A549 (cell line): ENCODE data around the gene TRIM26.

Experiments used
- CBX2 ChIP-seq: fragments of 200-600 bp; sonication (generic); IDR thresholded peaks from 2 replicates; pipeline ENCODE4 v1.6.1; 2016; ENCODE audit warnings: low read depth, mild to moderate bottlenecking, borderline replicate concordance
- CHD2 ChIP-seq: fragments of 150-350 bp; IDR thresholded peaks from 2 replicates; pipeline ENCODE4 v1.6.1; 2014; ENCODE audit warnings: low read length; ENCODE audit not compliant: partially characterized antibody
- EP300 ChIP-seq, 2 experiments: fragments of >200 bp; sonication (Bioruptor Twin); formaldehyde crosslinking; IDR thresholded peaks; 2 replicates in 1 of 2; 3 replicates in 1 of 2; pipeline ENCODE4 v1.6.1; 2016 to 2017
- ESRRA ChIP-seq: fragments of 150-350 bp; IDR thresholded peaks from 2 replicates; pipeline ENCODE4 v1.6.1; 2014; ENCODE audit warnings: mild to moderate bottlenecking, low read length, borderline replicate concordance
- KDM1A ChIP-seq: fragments of 200-600 bp; sonication (generic); IDR thresholded peaks from 2 replicates; pipeline ENCODE4 v1.6.1; 2016; ENCODE audit warnings: low read depth, mild to moderate bottlenecking
- MAZ ChIP-seq: fragments of 150-350 bp; IDR thresholded peaks from 2 replicates; pipeline ENCODE4 v1.6.1; 2014; ENCODE audit warnings: antibody characterized with exemption, low read depth, low read length, borderline replicate concordance
- MYC ChIP-seq: IDR thresholded peaks from 2 replicates; pipeline ENCODE4 v1.6.1; 2012; ENCODE audit warnings: mild to moderate bottlenecking, inconsistent platforms, low read length, improper control_type of control experiment, borderline replicate concordance
- POLR2A ChIP-seq: IDR thresholded peaks from 2 replicates; pipeline ENCODE4 v1.6.1; 2012; ENCODE audit warnings: mild to moderate bottlenecking, low read length
- RFX5 ChIP-seq: fragments of 450-650 bp; IDR thresholded peaks from 2 replicates; pipeline ENCODE4 v1.7.1; 2014; ENCODE audit warnings: antibody characterized with exemption, mild to moderate bottlenecking, moderate library complexity
- ZSCAN20 ChIP-seq: fragments of 250-450 bp; sonication (Bioruptor Pico); IDR thresholded peaks from 2 replicates; pipeline ENCODE4 v1.8.0; 2022; ENCODE audit warnings: mild to moderate bottlenecking, moderate library complexity
- TF ChIP-seq, protein P1 (sequence below): fragments of >200 bp; sonication (Bioruptor Twin); formaldehyde crosslinking; IDR thresholded peaks from 3 replicates; pipeline ENCODE4 v1.5.1; 2016
- TF ChIP-seq, protein P2 (sequence below): fragments of 250-450 bp; sonication (Bioruptor Pico); IDR thresholded peaks from 2 replicates; pipeline ENCODE4 v1.5.0; 2021; ENCODE audit warnings: mild to moderate bottlenecking, moderate library complexity, borderline replicate concordance
- TF ChIP-seq, protein P3 (sequence below): fragments of 450-650 bp; IDR thresholded peaks from 2 replicates; pipeline ENCODE4 v1.6.1; 2014; ENCODE audit warnings: antibody characterized with exemption
- TF ChIP-seq, protein P4 (sequence below): fragments of >200 bp; sonication (Bioruptor Twin); formaldehyde crosslinking; IDR thresholded peaks from 3 replicates; pipeline ENCODE4 v1.6.1; 2016

DNA sequence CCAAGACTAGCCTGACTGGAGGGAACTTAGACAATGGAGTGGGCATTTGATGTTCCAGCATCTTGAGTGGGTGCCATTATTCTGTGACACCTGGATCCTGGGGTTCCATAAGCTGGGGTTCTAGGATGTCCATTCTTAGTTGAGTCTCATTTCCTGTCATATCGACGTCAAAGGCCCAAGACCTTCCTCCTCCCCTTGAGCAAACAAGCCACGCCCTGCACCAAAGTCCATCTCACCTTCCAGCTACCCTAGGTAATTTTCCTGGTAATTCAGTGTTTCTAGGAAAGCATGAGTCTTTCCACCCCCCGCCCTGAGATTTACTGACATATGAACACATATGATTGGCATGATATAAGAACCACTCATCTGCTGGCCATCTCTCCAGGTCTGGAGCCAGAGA is 77.4 kb downstream of the TRIM26 start, which contains the start of gene TRIM40:
- TF ChIP-seq, protein P1, sequence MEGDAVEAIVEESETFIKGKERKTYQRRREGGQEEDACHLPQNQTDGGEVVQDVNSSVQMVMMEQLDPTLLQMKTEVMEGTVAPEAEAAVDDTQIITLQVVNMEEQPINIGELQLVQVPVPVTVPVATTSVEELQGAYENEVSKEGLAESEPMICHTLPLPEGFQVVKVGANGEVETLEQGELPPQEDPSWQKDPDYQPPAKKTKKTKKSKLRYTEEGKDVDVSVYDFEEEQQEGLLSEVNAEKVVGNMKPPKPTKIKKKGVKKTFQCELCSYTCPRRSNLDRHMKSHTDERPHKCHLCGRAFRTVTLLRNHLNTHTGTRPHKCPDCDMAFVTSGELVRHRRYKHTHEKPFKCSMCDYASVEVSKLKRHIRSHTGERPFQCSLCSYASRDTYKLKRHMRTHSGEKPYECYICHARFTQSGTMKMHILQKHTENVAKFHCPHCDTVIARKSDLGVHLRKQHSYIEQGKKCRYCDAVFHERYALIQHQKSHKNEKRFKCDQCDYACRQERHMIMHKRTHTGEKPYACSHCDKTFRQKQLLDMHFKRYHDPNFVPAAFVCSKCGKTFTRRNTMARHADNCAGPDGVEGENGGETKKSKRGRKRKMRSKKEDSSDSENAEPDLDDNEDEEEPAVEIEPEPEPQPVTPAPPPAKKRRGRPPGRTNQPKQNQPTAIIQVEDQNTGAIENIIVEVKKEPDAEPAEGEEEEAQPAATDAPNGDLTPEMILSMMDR, result no peak
- no peak for TF ChIP-seq RFX5
- TF ChIP-seq, protein P2, sequence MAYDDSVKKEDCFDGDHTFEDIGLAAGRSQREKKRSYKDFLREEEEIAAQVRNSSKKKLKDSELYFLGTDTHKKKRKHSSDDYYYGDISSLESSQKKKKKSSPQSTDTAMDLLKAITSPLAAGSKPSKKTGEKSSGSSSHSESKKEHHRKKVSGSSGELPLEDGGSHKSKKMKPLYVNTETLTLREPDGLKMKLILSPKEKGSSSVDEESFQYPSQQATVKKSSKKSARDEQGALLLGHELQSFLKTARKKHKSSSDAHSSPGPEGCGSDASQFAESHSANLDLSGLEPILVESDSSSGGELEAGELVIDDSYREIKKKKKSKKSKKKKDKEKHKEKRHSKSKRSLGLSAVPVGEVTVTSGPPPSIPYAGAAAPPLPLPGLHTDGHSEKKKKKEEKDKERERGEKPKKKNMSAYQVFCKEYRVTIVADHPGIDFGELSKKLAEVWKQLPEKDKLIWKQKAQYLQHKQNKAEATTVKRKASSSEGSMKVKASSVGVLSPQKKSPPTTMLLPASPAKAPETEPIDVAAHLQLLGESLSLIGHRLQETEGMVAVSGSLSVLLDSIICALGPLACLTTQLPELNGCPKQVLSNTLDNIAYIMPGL (CRISPR knock-in tag), result no peak
- no peak for TF ChIP-seq CBX2
- no peak for TF ChIP-seq MAZ
- TF ChIP-seq, protein P3, sequence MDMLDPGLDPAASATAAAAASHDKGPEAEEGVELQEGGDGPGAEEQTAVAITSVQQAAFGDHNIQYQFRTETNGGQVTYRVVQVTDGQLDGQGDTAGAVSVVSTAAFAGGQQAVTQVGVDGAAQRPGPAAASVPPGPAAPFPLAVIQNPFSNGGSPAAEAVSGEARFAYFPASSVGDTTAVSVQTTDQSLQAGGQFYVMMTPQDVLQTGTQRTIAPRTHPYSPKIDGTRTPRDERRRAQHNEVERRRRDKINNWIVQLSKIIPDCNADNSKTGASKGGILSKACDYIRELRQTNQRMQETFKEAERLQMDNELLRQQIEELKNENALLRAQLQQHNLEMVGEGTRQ, result no peak
- TF ChIP-seq MYC, result no peak
- no peak for TF ChIP-seq POLR2A
- TF ChIP-seq KDM1A, result no peak
- TF ChIP-seq, protein P4, sequence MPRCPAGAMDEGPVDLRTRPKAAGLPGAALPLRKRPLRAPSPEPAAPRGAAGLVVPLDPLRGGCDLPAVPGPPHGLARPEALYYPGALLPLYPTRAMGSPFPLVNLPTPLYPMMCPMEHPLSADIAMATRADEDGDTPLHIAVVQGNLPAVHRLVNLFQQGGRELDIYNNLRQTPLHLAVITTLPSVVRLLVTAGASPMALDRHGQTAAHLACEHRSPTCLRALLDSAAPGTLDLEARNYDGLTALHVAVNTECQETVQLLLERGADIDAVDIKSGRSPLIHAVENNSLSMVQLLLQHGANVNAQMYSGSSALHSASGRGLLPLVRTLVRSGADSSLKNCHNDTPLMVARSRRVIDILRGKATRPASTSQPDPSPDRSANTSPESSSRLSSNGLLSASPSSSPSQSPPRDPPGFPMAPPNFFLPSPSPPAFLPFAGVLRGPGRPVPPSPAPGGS, result no peak
- TF ChIP-seq EP300 (IDR thresholded peaks at IDR 0.05), result no peak
- no peak for TF ChIP-seq CHD2
- no peak for TF ChIP-seq ESRRA
- TF ChIP-seq ZSCAN20 (CRISPR knock-in tag), result no peak
